Astrocyte of the cerebellum (primary cell): Measurements from ENCODE around the gene PCYOX1L.

Source experiments
- DNase-seq: peaks from one replicate; pipeline ENCODE4 v3.0.0-alpha.2; 2011; ENCODE audit warnings: low read depth
- H3K4me3 ChIP-seq: 2 replicates; pipeline ENCODE4 v1.5.1; 2011; ENCODE audit warnings: mild to moderate bottlenecking, low read depth, low read length, moderate library complexity
- CTCF ChIP-seq: IDR thresholded peaks from 2 replicates; pipeline ENCODE4 v1.5.1; 2012; ENCODE audit warnings: low read length, low read depth, moderate library complexity, mild to moderate bottlenecking; ENCODE audit errors: missing control alignments
- in situ Hi-C: cut with HindIII; loops from 2 replicates; pipeline ENCODE4 v1.10.0; 2017; ENCODE audit warnings: low sequenced_read_pairs

PCYOX1L gene

GRCh38 chr5:149357370-149358293 is at the start of gene PCYOX1L:
Gene PCYOX1L (plus strand): TSS chr5:149358046. CDS start chr5:149358069, 23 bp downstream.
- H3K4me3 ChIP-seq, result peak within 1 kb of the TSS; percentile 72
- no peak for TF ChIP-seq CTCF
- peak; percentile 86 for DNase-seq
- in situ Hi-C loops, result loop anchor here (5.0 kb wide), 1 partner anchor 35 kb away; no protein-coding TSS in a partner anchor

- DNase-seq, result no peak
- no peak overlapping the region for H3K4me3 ChIP-seq
- no peak for TF ChIP-seq CTCF
- in situ Hi-C loops, result no loop called here
These were observed 48.5 kb upstream of the PCYOX1L start for GRCh38 chr5:149309354-149309753.

GRCh38 chr5:149310488-149310887 is 47.4 kb upstream of the PCYOX1L start:
- no peak overlapping the region for H3K4me3 ChIP-seq
- in situ Hi-C loops, result no loop called here
- TF ChIP-seq CTCF, result no peak
- DNase-seq, result no peak

- no peak overlapping the region for H3K4me3 ChIP-seq
- no peak for DNase-seq
- TF ChIP-seq CTCF, result no peak
- in situ Hi-C loops, result no loop called here
These were observed 46.7 kb upstream of the PCYOX1L start for GRCh38 chr5:149310947-149311658.

- in situ Hi-C loops, result no loop called here
- no peak for TF ChIP-seq CTCF
- no peak overlapping the region for H3K4me3 ChIP-seq
- DNase-seq, result no peak
These were observed 44.5 kb upstream of the PCYOX1L start for GRCh38 chr5:149313151-149313841.

- in situ Hi-C loops, result no loop called here
- TF ChIP-seq CTCF, result no peak
- DNase-seq, result no peak
- H3K4me3 ChIP-seq, result no peak overlapping the region
These were observed 43.2 kb upstream of the PCYOX1L start for GRCh38 chr5:149314571-149315111.
